GM23338 (cell line): ENCODE measurements around the gene OSBPL3. TPM values are rescaled to one million over a fixed set of nuclear protein-coding genes. Genes with fewer than 3 reads are reported as not detected.

Source experiments
- ATAC-seq: fragments of 200-7000 bp; cut with Tn5 transposase; 3 replicates; pipeline ENCODE4 v1.9.1; 2020
- DNase-seq: peaks from one replicate; pipeline ENCODE4 v3.0.0-alpha.2; 2015; ENCODE audit warnings: low spot score
- H2AFZ ChIP-seq: fragments of 200-600 bp; sonication (generic); 2 replicates; pipeline ENCODE4 v1.8.0; 2016; ENCODE audit warnings: antibody characterized with exemption, mild to moderate bottlenecking, moderate library complexity
- H3F3A ChIP-seq: fragments of 200-600 bp; sonication (generic); replicated peaks from 2 replicates; pipeline ENCODE4 v1.8.0; 2017; ENCODE audit warnings: antibody characterized with exemption, mixed run types, low read depth
- H3K27ac ChIP-seq: fragments of 200-600 bp; sonication (generic); 2 replicates; pipeline ENCODE4 v1.6.1; 2016; ENCODE audit warnings: low read depth
- H3K27me3 ChIP-seq: fragments of 200-600 bp; sonication (generic); 2 replicates; pipeline ENCODE4 v1.8.0; 2016; ENCODE audit warnings: mild to moderate bottlenecking, mixed run types, moderate library complexity; ENCODE audit not compliant: insufficient read depth
- H3K36me3 ChIP-seq: fragments of 200-600 bp; sonication (generic); 2 replicates; pipeline ENCODE4 v1.8.0; 2016; ENCODE audit warnings: mild to moderate bottlenecking; ENCODE audit not compliant: insufficient read depth
- H3K4me1 ChIP-seq: fragments of 200-600 bp; sonication (generic); 2 replicates; pipeline ENCODE4 v1.8.0; 2016; ENCODE audit warnings: mild to moderate bottlenecking, moderate library complexity; ENCODE audit not compliant: insufficient read depth
- H3K4me2 ChIP-seq: fragments of 200-600 bp; sonication (generic); 2 replicates; pipeline ENCODE4 v1.7.1; 2017; ENCODE audit warnings: mixed run types
- H3K4me3 ChIP-seq: fragments of 200-600 bp; sonication (generic); 2 replicates; pipeline ENCODE4 v1.6.1; 2016; ENCODE audit warnings: mixed run types
- H3K79me2 ChIP-seq: fragments of 200-600 bp; sonication (generic); replicated peaks from 2 replicates; pipeline ENCODE4 v1.8.0; 2017; ENCODE audit warnings: mild to moderate bottlenecking; ENCODE audit not compliant: insufficient read depth
- H3K9me2 ChIP-seq: fragments of 200-600 bp; sonication (generic); 2 replicates; pipeline ENCODE4 v1.8.0; 2017; ENCODE audit not compliant: insufficient read depth
- H4K20me1 ChIP-seq: fragments of 200-600 bp; sonication (generic); replicated peaks from 2 replicates; pipeline ENCODE4 v1.8.0; 2017; ENCODE audit warnings: mild to moderate bottlenecking; ENCODE audit not compliant: insufficient read depth
- H3K27ac Mint-ChIP-seq: 2 replicates; pipeline ENCODE4 v1.8.0; 2020; ENCODE audit warnings: inconsistent platforms, mild to moderate bottlenecking, moderate library complexity, mixed read lengths
- H3K27me3 Mint-ChIP-seq: 3 replicates; pipeline ENCODE4 v1.8.0; 2022; ENCODE audit warnings: low read depth, mild to moderate bottlenecking, moderate library complexity, mixed read lengths, inconsistent platforms; ENCODE audit not compliant: insufficient read depth, poor library complexity
- H3K36me3 Mint-ChIP-seq: 3 replicates; pipeline ENCODE4 v1.8.0; 2021; ENCODE audit warnings: low read depth, mild to moderate bottlenecking, inconsistent platforms, moderate library complexity, mixed read lengths
- H3K4me1 Mint-ChIP-seq: 3 replicates; pipeline ENCODE4 v1.8.0; 2020; ENCODE audit warnings: mild to moderate bottlenecking, inconsistent platforms, mixed read lengths
- H3K4me3 Mint-ChIP-seq: 3 replicates; pipeline ENCODE4 v1.8.0; 2021; ENCODE audit warnings: moderate library complexity, mild to moderate bottlenecking, inconsistent platforms, mixed read lengths
- H3K9me3 Mint-ChIP-seq: 3 replicates; pipeline ENCODE4 v1.8.0; 2020; ENCODE audit warnings: moderate library complexity, mild to moderate bottlenecking, inconsistent platforms, mixed read lengths
- CREB1 ChIP-seq: fragments of 250-450 bp; sonication (Bioruptor Pico); IDR thresholded peaks from 2 replicates; pipeline ENCODE4 v1.5.0; 2020; ENCODE audit warnings: low read depth, mild to moderate bottlenecking, moderate library complexity
- ETS1 ChIP-seq: IDR thresholded peaks from 2 replicates; pipeline ENCODE4 v1.6.1; 2016; ENCODE audit warnings: antibody characterized with exemption
- EZH2 ChIP-seq: fragments of 200-600 bp; sonication (generic); IDR thresholded peaks from one replicate; pipeline ENCODE4 v1.8.0; 2017; ENCODE audit warnings: antibody characterized with exemption, mild to moderate bottlenecking, low read depth; ENCODE audit not compliant: unreplicated experiment
- POLR2AphosphoS5 ChIP-seq: IDR thresholded peaks from 2 replicates; pipeline ENCODE4 v1.6.1; 2016; ENCODE audit warnings: antibody characterized with exemption, low read depth
- REST ChIP-seq: IDR thresholded peaks from one replicate; pipeline ENCODE4 v1.6.1; 2018; ENCODE audit warnings: antibody characterized with exemption; ENCODE audit not compliant: unreplicated experiment
- STAT1 ChIP-seq: IDR thresholded peaks from one replicate; pipeline ENCODE4 v1.6.1; 2016; ENCODE audit warnings: antibody characterized with exemption; ENCODE audit not compliant: unreplicated experiment
- ZNF331 ChIP-seq: fragments of 250-450 bp; sonication (Bioruptor Pico); IDR thresholded peaks from 2 replicates; pipeline ENCODE4 v1.5.0; 2020; ENCODE audit warnings: low read depth, mild to moderate bottlenecking, moderate library complexity
- ZNF462 ChIP-seq: fragments of 250-450 bp; sonication (Bioruptor Pico); IDR thresholded peaks from 2 replicates; pipeline ENCODE4 v1.5.0; 2020; ENCODE audit warnings: mild to moderate bottlenecking, moderate library complexity
- polyA plus RNA-seq: library from polyadenylated mRNA; unstranded; fragments of >200 nt; fragmentation: Nextera tagmentation; extraction: Ambion mirVana; gene quantifications from 2 replicates; pipeline ENCODE4 v1.2.1, GENCODE V29; 2016
- total RNA-seq: library from RNA; depleted of rRNA; stranded (reverse); fragments of >200 nt; shearing (Covaris generic); gene quantifications from 2 replicates; pipeline ENCODE4 v1.2.3, GENCODE V29; 2014

The OSBPL3 gene
- total and polyA plus RNA-seq, 2 experiments from 2014 or later, result 7.2 to 15.7 TPM

- no peaks in the 10 kb centered on the region for H4K20me1 ChIP-seq
- peaks cover 43% of the 10 kb centered on the region for H3K4me1 Mint-ChIP-seq
- peaks cover 10% of the 10 kb centered on the region for H3K4me1 ChIP-seq
- H3K9me2 ChIP-seq, result no peaks in the 10 kb centered on the region
- no peak overlapping the region for H3K4me3 Mint-ChIP-seq
- no peaks in the 10 kb centered on the region for H3F3A ChIP-seq
- no peaks in the 10 kb centered on the region for H3K27me3 Mint-ChIP-seq
- H3K36me3 Mint-ChIP-seq, result no peaks in the 10 kb centered on the region
- no peaks in the 10 kb centered on the region for H3K36me3 ChIP-seq
- no peaks in the 10 kb centered on the region for H3K9me3 Mint-ChIP-seq
- TF ChIP-seq CREB1 (no peak), EZH2 (no peak)
- H3K4me2 ChIP-seq, result no peak overlapping the region
- no peak for DNase-seq
- no peak overlapping the region for H2AFZ ChIP-seq
- no peak overlapping the region for H3K27ac Mint-ChIP-seq
- H3K27ac ChIP-seq, result no peak overlapping the region
- peaks cover 20% of the 10 kb centered on the region; the same call in 1 of the 2 replicates for H3K79me2 ChIP-seq
- no peak overlapping the region for H3K4me3 ChIP-seq
- H3K27me3 ChIP-seq, result no peaks in the 10 kb centered on the region
- ATAC-seq, result no peak
Measured at GRCh38 chr7:24920451-24921361, 59.3 kb downstream of the OSBPL3 start.

GRCh38 chr7:24917510-24918239 lies 62.3 kb downstream of the OSBPL3 start:
- no peak for ATAC-seq
- H3K27me3 ChIP-seq, result no peaks in the 10 kb centered on the region
- H3K4me1 Mint-ChIP-seq, result peaks cover 35% of the 10 kb centered on the region
- no peak overlapping the region for H3K4me3 Mint-ChIP-seq
- no peak overlapping the region for H2AFZ ChIP-seq
- peaks cover 12% of the 10 kb centered on the region for H3K4me1 ChIP-seq
- H3K27me3 Mint-ChIP-seq, result no peaks in the 10 kb centered on the region
- no peaks in the 10 kb centered on the region for H3K9me2 ChIP-seq
- no peak overlapping the region for H3K4me3 ChIP-seq
- H3K9me3 Mint-ChIP-seq, result no peaks in the 10 kb centered on the region
- no peak overlapping the region for H3K4me2 ChIP-seq
- peaks cover 32% of the 10 kb centered on the region; the same call in 1 of the 2 replicates for H3K79me2 ChIP-seq
- no peak for DNase-seq
- H3F3A ChIP-seq, result no peaks in the 10 kb centered on the region
- no peaks in the 10 kb centered on the region for H3K36me3 Mint-ChIP-seq
- no peaks in the 10 kb centered on the region for H4K20me1 ChIP-seq
- H3K27ac Mint-ChIP-seq, result no peak overlapping the region
- H3K36me3 ChIP-seq, result no peaks in the 10 kb centered on the region
- H3K27ac ChIP-seq, result no peak overlapping the region
- no peak for TF ChIP-seq ETS1
- no peak for TF ChIP-seq POLR2AphosphoS5
- TF ChIP-seq ZNF462 (CRISPR knock-in tag), result no peak
- TF ChIP-seq ZNF331 (CRISPR knock-in tag), result no peak
- no peak for TF ChIP-seq EZH2
- no peak for TF ChIP-seq STAT1
- TF ChIP-seq REST, result no peak
- no peak for TF ChIP-seq CREB1
